Naive B cell (primary cell): ENCODE measurements around the gene SP9. TPM values are rescaled to one million over a fixed set of nuclear protein-coding genes. Genes with fewer than 3 reads are reported as not detected.

Source experiments
- ATAC-seq, 2 donors: fragments of 150-1000 bp; cut with Tn5 transposase; 2 replicates each; pipeline ENCODE4 v1.10.0; 2021; ENCODE audit warnings: low read depth in 2 of 2, mild to moderate bottlenecking in 2 of 2, moderate library complexity in 2 of 2
- DNase-seq: peaks from one replicate; pipeline ENCODE4 v3.0.0; 2022
- H3K27ac Mint-ChIP-seq, 6 donors: one replicate each; pipeline ENCODE4 v1.8.0; 2020 to 2022; ENCODE audit warnings: mild to moderate bottlenecking in 6 of 6, mixed read lengths in 6 of 6, moderate library complexity in 5 of 6, inconsistent platforms in 2 of 6
- H3K27me3 Mint-ChIP-seq, 3 donors: one replicate each; pipeline ENCODE4 v1.8.0; 2021 to 2022; ENCODE audit warnings: mixed read lengths in 3 of 3, mild to moderate bottlenecking in 1 of 3
- H3K36me3 Mint-ChIP-seq, 2 donors: one replicate each; pipeline ENCODE4 v1.8.0; 2020 to 2022; ENCODE audit warnings: mixed read lengths in 2 of 2, inconsistent platforms in 1 of 2, mild to moderate bottlenecking in 1 of 2
- H3K4me1 Mint-ChIP-seq, 3 donors: one replicate each; pipeline ENCODE4 v1.8.0; 2020 to 2022; ENCODE audit warnings: mixed read lengths in 3 of 3, inconsistent platforms in 1 of 3, mild to moderate bottlenecking in 1 of 3, moderate library complexity in 1 of 3
- H3K4me3 Mint-ChIP-seq, 8 donors: one replicate each; pipeline ENCODE4 v1.8.0; 2020 to 2022; ENCODE audit warnings: mild to moderate bottlenecking in 8 of 8, mixed read lengths in 8 of 8, moderate library complexity in 8 of 8, inconsistent platforms in 2 of 8
- H3K9me3 Mint-ChIP-seq, 7 donors: one replicate each; pipeline ENCODE4 v1.8.0; 2020 to 2022; ENCODE audit warnings: mixed read lengths in 7 of 7, mild to moderate bottlenecking in 5 of 7, inconsistent platforms in 2 of 7, moderate library complexity in 1 of 7
- polyA plus RNA-seq, 6 donors: library from polyadenylated mRNA; unstranded; fragments of 300-500 nt; fragmentation: Illumina TruSeq; gene quantifications; one replicate each; pipeline ENCODE4 v1.2.3, GENCODE V29; 2021; ENCODE audit warnings: low read depth in 6 of 6

The SP9 gene
- not detected for polyA plus RNA-seq

- H3K9me3 Mint-ChIP-seq = peaks cover 0 to 18% (median 3%) of the 10 kb centered on the region in 7 donors
- H3K4me3 Mint-ChIP-seq = peak within 1 kb of the TSS; percentile 65 to 83 (median 73)
- H3K36me3 Mint-ChIP-seq = no peaks in the 10 kb centered on the region
- peaks cover 39 to 69% (median 57%) of the 10 kb centered on the region in 3 donors for H3K27me3 Mint-ChIP-seq
- H3K27ac Mint-ChIP-seq = peak within 1 kb of the TSS in 5 of 6 donors; percentile 54 to 96 (median 90)
- H3K4me1 Mint-ChIP-seq = peaks cover 16 to 33% (median 20%) of the 10 kb centered on the region in 3 donors
- ATAC-seq = no peak
- DNase-seq = no peak
These were observed at the start of gene SP9 for GRCh38 chr2:174334781-174335251. TSS of gene SP9 (plus strand) at chr2:174334954. CDS start at chr2:174335093, 139 bp downstream.

DNA sequence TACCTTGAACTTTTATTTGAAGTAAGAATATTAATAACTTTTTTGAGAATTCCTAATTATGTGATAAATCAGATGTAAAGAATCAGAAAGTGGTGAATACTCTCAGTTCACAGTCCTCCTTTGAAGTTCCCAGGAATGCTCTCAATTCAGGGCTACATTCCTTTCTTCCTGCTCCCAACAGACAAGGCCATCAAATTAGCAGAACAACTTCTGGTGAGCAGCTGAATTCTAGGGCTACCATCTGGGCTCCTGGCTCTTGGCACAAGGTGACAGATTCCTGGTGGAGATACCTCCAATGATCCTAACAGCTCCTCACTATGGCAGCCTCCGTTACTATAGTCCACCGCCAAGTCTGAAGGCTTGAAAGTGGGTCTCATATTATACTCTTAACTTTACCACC is 48.6 kb upstream of the SP9 start:
- Mint-ChIP-seq H3K9me3 (peaks cover 0 to 11% (median 9%) of the 10 kb centered on the region in 7 donors), H3K36me3 (no peaks in the 10 kb centered on the region), H3K4me3 (no peak overlapping the region), H3K4me1 (no peaks in the 10 kb centered on the region), H3K27ac (no peak overlapping the region), H3K27me3 (peaks cover 35 to 67% (median 48%) of the 10 kb centered on the region in 3 donors)
- no peak for ATAC-seq
- no peak for DNase-seq

DNA sequence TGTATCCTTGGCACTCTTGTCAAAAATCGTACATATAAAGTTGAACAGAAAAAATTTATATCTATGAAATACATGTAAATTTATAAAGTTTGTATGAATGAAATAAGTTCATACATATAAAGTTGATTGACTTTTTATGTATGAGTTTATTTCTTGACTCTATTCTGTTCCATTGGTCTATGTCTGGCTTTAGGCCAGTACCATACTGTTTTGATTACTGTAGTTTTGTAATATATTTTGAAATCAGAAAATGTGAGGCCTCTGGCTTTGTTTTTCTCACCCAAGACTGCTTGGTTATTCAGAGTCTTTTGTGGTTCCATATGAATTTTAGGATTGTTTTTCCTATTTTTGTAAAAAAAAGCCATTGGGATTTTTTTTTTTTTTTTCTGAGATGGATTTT is 41.8 kb upstream of the SP9 start:
- Mint-ChIP-seq H3K27me3 (peaks cover 7 to 51% (median 25%) of the 10 kb centered on the region in 3 donors), H3K27ac (no peak overlapping the region), H3K4me3 (no peak overlapping the region), H3K4me1 (no peaks in the 10 kb centered on the region), H3K36me3 (no peaks in the 10 kb centered on the region), H3K9me3 (peaks cover 0 to 29% (median 15%) of the 10 kb centered on the region in 7 donors)
- DNase-seq (no peak), ATAC-seq (no peak)

GRCh38 chr2:174300114-174300513 is 34.6 kb upstream of the SP9 start:
- Mint-ChIP-seq H3K27ac (no peak overlapping the region), H3K9me3 (peaks cover 0 to 5% (median 0%) of the 10 kb centered on the region in 7 donors), H3K27me3 (peaks cover 9 to 38% (median 22%) of the 10 kb centered on the region in 3 donors), H3K36me3 (no peaks in the 10 kb centered on the region), H3K4me3 (no peak overlapping the region), H3K4me1 (no peaks in the 10 kb centered on the region)
- ATAC-seq (no peak), DNase-seq (no peak)

DNA sequence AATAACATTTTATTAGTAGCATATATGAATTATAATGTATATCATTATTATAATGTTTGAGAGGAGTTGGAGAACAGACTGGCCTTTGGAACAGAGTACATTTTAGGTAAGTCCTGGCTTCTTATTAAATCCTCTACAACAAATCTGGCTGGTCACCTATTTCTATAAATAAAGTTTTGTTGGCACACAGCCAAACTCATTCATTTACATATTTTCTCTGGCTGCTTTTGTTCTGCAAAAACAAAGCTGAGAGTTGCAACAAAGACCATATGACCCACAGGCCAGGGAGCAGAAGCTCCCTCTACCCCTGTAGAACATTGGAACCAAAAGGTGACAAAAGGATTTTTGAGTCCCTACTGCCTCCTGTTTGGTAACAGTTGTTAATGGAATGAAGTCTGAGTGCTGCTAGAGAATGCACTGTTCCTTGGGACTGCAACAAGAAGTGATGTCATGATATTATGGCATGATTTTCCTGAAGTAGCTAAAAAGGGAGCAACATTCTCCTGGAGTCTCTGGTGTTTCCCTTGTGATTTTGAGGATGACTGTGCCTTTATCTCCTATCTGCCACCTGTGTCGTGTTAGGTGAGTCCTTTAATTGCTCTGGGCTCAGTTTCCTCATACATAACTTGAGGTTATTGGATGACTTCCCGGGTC is 22.0 kb upstream of the SP9 start:
- H3K36me3 Mint-ChIP-seq = peaks cover 4 to 7% of the 10 kb centered on the region in 2 donors
- H3K4me1 Mint-ChIP-seq = no peaks in the 10 kb centered on the region
- H3K9me3 Mint-ChIP-seq = peaks cover 0 to 12% (median 0%) of the 10 kb centered on the region in 7 donors
- no peak overlapping the region for H3K27ac Mint-ChIP-seq
- ATAC-seq = no peak
- H3K27me3 Mint-ChIP-seq = peaks cover 50 to 76% (median 68%) of the 10 kb centered on the region in 3 donors
- no peak for DNase-seq
- no peak overlapping the region for H3K4me3 Mint-ChIP-seq

DNA sequence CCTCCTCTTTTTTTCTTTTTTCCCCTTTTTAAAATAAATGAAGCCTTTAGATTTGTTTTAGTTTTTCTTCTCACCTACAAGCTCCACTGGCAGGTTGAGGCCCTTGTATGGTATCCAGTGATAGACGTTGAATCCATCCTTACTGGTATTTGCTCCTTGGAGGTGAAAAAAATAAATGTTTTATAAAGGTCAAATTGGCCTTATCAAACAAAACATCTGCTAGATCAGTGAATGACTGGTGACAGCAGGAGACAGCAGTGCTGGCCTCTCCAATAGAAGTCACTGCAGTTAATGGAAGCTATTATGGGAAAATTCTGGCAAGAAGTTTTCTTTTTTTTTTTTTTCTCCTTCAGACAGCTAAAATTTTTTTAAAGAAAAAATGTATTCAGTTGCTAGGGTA is 12.6 kb upstream of the SP9 start:
- H3K27me3 Mint-ChIP-seq = peaks cover 42 to 68% (median 46%) of the 10 kb centered on the region in 3 donors

GRCh38 chr2:174322746-174323145 is 12.0 kb upstream of the SP9 start:
- H3K27ac Mint-ChIP-seq = no peak overlapping the region
- peaks cover 0 to 7% of the 10 kb centered on the region in 2 donors for H3K36me3 Mint-ChIP-seq
- peaks cover 48 to 73% (median 52%) of the 10 kb centered on the region in 3 donors for H3K27me3 Mint-ChIP-seq
- H3K9me3 Mint-ChIP-seq = peaks cover 0 to 4% (median 0%) of the 10 kb centered on the region in 7 donors
- no peak overlapping the region for H3K4me3 Mint-ChIP-seq
- peaks cover 17 to 22% (median 20%) of the 10 kb centered on the region in 3 donors for H3K4me1 Mint-ChIP-seq
- DNase-seq (no peak), ATAC-seq (no peak)

More for the DNA sequence above, 12.6 kb upstream of the SP9 start:
- peaks cover 0 to 7% of the 10 kb centered on the region in 2 donors for H3K36me3 Mint-ChIP-seq
- DNase-seq = no peak
- no peak overlapping the region for H3K4me3 Mint-ChIP-seq
- H3K27ac Mint-ChIP-seq = peak overlapping the region in 1 of 6 donors; percentile 25
- H3K4me1 Mint-ChIP-seq = peaks cover 11 to 16% (median 14%) of the 10 kb centered on the region in 3 donors
- ATAC-seq = no peak
- H3K9me3 Mint-ChIP-seq = no peaks in the 10 kb centered on the region

GRCh38 chr2:174324530-174324929 is 10.2 kb upstream of the SP9 start:
- H3K9me3 Mint-ChIP-seq = peaks cover 0 to 10% (median 3%) of the 10 kb centered on the region in 7 donors
- DNase-seq (no peak), ATAC-seq (no peak)
- peaks cover 0 to 7% of the 10 kb centered on the region in 2 donors for H3K36me3 Mint-ChIP-seq
- H3K27ac Mint-ChIP-seq = no peak overlapping the region
- peaks cover 24 to 35% (median 31%) of the 10 kb centered on the region in 3 donors for H3K4me1 Mint-ChIP-seq
- H3K27me3 Mint-ChIP-seq = peaks cover 54 to 76% (median 63%) of the 10 kb centered on the region in 3 donors
- no peak overlapping the region for H3K4me3 Mint-ChIP-seq

- H3K27ac Mint-ChIP-seq = peak overlapping the region in 2 of 6 donors; percentile 71 to 93
- peaks cover 0 to 18% (median 3%) of the 10 kb centered on the region in 7 donors for H3K9me3 Mint-ChIP-seq
- peaks cover 24 to 35% (median 31%) of the 10 kb centered on the region in 3 donors for H3K4me1 Mint-ChIP-seq
- peak; percentile 47 to 48 for ATAC-seq
- H3K27me3 Mint-ChIP-seq = peaks cover 64 to 86% (median 73%) of the 10 kb centered on the region in 3 donors
- no peak for DNase-seq
- H3K4me3 Mint-ChIP-seq = peak overlapping the region; percentile 82 to 98 (median 94)
- peaks cover 0 to 7% of the 10 kb centered on the region in 2 donors for H3K36me3 Mint-ChIP-seq
These were observed 9.2 kb upstream of the SP9 start for GRCh38 chr2:174325373-174326160.

DNA sequence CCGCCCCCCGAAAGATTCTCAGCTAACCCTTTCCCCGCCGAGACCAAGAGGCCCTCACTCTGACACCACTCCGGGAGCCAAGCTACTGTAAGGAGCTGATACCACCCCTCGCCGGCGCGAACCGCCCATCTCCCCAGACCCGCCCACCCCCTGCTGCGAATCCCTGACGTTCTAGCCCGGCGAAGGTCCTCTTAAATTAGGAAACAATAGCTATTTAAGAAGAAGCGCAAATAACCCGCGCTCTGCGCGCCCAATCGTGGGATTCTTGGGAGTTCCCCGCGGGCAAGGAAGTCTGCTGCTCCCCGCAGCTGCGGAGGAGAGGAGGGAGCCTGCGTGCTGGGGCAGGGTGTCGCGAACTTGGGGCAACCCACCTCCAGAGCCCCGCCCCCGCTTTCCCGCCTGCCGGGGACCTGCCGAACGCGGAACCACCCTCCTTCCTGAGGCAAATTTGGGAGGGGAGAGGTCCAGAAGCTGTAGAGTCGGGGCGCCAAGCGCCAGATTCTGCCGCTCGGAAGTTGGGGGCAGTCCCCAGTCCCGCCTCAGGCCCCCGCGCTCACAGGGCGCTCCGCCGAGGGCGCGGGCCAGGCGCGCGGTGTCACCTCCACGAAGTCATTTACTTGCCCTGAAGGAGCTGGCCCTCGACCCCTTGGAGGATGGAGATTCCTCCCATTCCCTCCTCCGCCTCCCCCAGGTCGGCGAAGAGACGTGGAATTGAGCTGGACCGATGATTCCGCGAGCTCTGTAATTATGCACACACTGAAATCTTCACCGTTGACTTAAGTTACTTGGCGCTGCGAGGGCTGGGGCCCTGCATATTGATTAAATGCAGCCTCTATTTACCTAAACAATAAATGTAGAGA is 8.4 kb upstream of the SP9 start:
- H3K27ac Mint-ChIP-seq = peak overlapping the region in 5 of 6 donors; percentile 29 to 93 (median 62)
- H3K27me3 Mint-ChIP-seq = peaks cover 72 to 92% (median 81%) of the 10 kb centered on the region in 3 donors
- DNase-seq = no peak
- peaks cover 0 to 7% of the 10 kb centered on the region in 2 donors for H3K36me3 Mint-ChIP-seq
- H3K4me3 Mint-ChIP-seq = peak overlapping the region; percentile 82 to 98 (median 94)
- ATAC-seq = peak; percentile 62 to 63
- H3K9me3 Mint-ChIP-seq = peaks cover 0 to 20% (median 3%) of the 10 kb centered on the region in 7 donors
- H3K4me1 Mint-ChIP-seq = peaks cover 24 to 35% (median 31%) of the 10 kb centered on the region in 3 donors

- Mint-ChIP-seq H3K36me3 (peaks cover 0 to 7% of the 10 kb centered on the region in 2 donors), H3K27ac (peak overlapping the region in 5 of 6 donors; percentile 38 to 88 (median 60)), H3K4me3 (peak overlapping the region; percentile 82 to 98 (median 94)), H3K9me3 (peaks cover 0 to 21% (median 3%) of the 10 kb centered on the region in 7 donors), H3K4me1 (peaks cover 26 to 39% (median 31%) of the 10 kb centered on the region in 3 donors), H3K27me3 (peaks cover 76 to 88% (median 80%) of the 10 kb centered on the region in 3 donors)
- DNase-seq = no peak
- peak; percentile 32 to 38 for ATAC-seq
These were observed 7.5 kb upstream of the SP9 start for GRCh38 chr2:174327021-174327840.

GRCh38 chr2:174327841-174328113 is 7.0 kb upstream of the SP9 start:
- no peak for DNase-seq
- Mint-ChIP-seq H3K4me3 (peak overlapping the region in 7 of 8 donors; percentile 82 to 98 (median 95)), H3K36me3 (peaks cover 0 to 7% of the 10 kb centered on the region in 2 donors), H3K9me3 (peaks cover 0 to 21% (median 3%) of the 10 kb centered on the region in 7 donors), H3K4me1 (peaks cover 31 to 43% (median 31%) of the 10 kb centered on the region in 3 donors), H3K27me3 (peaks cover 76 to 89% (median 80%) of the 10 kb centered on the region in 3 donors), H3K27ac (peak overlapping the region in 5 of 6 donors; percentile 42 to 88 (median 66))
- no peak for ATAC-seq
